T-helper 22 cell (primary cell): ENCODE data around the gene FBXL15.
A peak's percentile ranks its signal among the peaks of the same experiment; 100 is the strongest.

Experiments used
- DNase-seq: peaks from one replicate; pipeline ENCODE4 v3.0.0-alpha.2; 2020; ENCODE audit warnings: low read depth

Gene FBXL15

GRCh38 chr10:102398172-102399020, 22.2 kb upstream of the FBXL15 start:
- DNase-seq: no peak

GRCh38 chr10:102399217-102400021, 21.2 kb upstream of the FBXL15 start:
- peak; percentile 71 for DNase-seq

DNA sequence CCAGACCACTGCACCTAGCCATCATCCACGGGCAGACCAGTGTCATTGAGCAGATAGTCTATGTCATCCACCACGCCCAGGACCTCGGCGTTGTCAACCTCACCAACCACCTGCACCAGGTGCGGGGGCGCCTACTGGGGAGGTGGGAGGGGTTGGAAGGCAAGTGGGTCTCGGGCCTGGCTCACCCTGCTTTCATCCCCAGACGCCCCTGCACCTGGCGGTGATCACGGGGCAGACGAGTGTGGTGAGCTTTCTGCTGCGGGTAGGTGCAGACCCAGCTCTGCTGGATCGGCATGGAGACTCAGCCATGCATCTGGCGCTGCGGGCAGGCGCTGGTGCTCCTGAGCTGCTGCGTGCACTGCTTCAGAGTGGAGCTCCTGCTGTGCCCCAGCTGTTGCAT, 20.6 kb upstream of the FBXL15 start:
- DNase-seq: no peak

GRCh38 chr10:102400598-102401341, 19.9 kb upstream of the FBXL15 start:
- no peak for DNase-seq

GRCh38 chr10:102401342-102401654, 19.3 kb upstream of the FBXL15 start:
- no peak for DNase-seq

DNA sequence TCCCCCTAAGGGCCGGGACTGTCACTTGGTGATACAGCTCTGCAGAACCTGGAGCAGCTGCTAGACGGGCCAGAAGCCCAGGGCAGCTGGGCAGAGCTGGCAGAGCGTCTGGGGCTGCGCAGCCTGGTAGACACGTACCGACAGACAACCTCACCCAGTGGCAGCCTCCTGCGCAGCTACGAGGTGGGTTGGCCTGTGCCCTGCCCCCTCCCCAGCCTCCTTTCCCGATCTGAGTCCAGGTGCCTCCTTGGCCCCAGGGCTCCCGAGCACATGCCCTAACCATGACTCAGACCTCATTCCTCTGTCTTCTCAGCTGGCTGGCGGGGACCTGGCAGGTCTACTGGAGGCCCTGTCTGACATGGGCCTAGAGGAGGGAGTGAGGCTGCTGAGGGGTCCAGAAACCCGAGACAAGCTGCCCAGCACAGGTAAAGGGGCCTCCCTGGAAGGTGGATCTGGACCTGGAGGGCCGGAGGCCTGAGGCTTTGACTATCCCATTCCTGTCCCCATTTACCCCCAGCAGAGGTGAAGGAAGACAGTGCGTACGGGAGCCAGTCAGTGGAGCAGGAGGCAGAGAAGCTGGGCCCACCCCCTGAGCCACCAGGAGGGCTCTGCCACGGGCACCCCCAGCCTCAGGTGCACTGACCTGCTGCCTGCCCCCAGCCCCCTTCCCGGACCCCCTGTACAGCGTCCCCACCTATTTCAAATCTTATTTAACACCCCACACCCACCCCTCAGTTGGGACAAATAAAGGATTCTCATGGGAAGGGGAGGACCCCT, 18.7 kb upstream of the FBXL15 start:
- no peak for DNase-seq

DNA sequence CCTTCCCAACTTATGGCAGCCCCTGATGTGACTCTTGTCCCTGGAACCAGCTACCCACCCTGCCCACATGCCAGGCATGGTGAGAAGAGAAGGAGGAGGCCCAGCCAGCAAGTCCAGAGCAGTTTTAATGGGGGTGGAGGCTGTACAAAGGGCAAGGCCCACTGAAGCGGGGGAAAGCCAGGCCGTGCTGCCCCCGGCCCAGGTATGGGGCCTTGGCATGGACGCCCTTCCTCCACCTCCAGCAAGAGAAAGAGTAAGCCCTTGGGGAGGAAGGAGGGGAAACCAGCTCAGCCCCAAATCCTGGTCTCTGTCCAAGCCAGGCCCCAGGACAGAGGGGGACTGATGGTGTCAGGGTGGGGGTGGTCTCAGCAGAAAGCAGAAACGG, 18.1 kb upstream of the FBXL15 start:
- DNase-seq: no peak

- no peak for DNase-seq
These were observed 17.5 kb upstream of the FBXL15 start for GRCh38 chr10:102403115-102403514.

GRCh38 chr10:102404361-102405107, 16.1 kb upstream of the FBXL15 start:
- no peak for DNase-seq

- DNase-seq: no peak
These were observed 15.5 kb upstream of the FBXL15 start for GRCh38 chr10:102405108-102405571.

DNA sequence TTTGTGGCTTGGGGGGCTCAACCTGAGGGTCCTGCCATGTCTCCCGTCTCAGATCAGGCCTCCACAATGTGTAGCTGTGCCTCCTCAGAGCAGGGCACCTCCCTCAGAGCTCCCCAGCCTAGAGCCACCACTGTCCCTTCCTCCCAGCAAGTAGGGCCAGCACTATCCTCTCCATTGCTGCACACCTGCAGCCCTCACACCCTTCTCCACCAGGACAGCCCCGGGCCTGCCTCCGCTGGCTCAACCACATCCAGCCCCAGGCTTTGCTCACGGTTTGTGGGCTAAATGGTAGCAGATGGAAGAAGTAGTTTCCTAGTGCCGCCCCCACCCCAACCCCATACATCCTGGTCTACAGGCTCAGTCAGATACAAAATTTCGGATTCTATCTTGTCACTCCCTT, 15.0 kb upstream of the FBXL15 start:
- DNase-seq: no peak

DNA sequence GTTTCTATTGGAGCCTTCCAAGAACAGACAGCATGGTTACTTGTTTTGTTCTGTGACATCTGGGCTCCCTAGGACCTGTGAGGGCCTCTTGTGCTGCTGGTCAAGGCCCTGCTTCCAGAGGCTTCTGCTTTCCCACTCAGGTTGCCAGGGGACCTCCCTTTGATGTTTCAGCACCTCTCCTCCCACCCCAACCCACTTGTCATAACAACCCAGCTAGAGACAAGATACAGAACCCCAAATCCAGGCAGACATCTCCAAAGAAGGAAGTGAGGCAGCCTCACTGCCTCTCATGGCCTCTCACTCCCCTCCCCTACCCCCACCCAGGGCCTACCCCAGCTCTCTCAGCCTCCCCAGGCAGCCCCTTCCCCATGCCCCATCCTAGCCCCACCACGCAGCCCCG, 13.8 kb upstream of the FBXL15 start:
- no peak for DNase-seq

DNA sequence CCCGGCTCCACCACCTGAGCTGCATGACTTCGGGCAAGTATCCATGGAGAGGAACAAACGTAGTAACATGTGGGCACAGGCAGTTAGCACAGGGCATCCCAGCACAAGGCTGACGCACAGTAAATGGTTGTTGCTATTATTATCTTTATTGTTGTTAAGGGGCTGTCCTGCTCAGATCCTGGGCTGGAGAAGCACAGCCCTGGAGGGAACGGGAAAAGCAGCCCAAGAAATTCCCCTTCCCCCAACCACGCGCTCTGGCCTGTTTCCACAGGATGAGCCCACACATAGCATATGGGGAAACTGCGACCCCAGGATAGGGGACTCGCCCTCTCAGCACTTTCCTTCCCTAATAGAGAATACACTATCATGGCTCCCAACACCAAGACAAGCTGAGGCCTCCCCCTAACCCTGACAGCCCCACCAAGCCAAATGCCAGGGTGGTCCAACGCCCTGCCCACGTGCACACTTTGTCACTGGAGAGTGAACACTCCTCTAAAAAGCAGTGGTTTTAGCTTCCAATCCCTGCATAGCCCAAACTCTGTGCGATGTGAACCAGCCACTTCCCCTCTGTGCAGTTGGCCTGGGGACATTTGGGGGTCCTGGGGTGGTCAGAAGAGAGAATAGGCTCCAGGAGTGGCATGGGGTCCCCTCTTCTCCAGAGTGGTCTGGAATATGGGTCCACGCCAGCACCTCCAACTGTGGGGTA, 13.1 kb upstream of the FBXL15 start:
- no peak for DNase-seq

DNA sequence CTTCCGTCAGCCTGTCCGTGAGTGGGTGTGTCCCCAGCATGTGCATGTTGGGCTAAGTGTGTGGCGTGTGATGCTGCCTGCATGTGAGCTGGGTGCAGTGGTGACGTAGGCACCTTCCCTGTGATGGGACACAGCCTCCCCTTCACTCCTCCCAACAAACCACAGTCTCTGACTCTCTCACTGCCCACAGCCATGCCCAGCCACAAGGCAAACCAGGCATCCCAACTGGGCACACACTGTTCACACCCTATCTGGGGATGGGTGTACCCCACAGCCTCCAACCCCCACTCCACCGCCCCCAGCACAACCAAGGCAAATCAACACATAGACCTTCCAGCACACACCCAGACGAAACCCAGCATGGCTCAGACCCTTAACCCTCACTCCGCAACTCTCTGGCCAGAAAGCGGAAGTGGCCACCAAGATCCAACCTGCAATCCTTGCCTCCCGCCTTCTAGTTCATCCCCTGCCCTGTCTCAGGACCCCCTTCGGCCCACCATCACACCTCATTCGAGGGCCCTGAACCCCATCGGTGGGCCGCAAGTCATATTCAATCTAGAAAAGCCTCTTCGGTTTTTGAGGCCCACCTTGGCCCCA, 12.4 kb upstream of the FBXL15 start:
- no peak for DNase-seq

DNA sequence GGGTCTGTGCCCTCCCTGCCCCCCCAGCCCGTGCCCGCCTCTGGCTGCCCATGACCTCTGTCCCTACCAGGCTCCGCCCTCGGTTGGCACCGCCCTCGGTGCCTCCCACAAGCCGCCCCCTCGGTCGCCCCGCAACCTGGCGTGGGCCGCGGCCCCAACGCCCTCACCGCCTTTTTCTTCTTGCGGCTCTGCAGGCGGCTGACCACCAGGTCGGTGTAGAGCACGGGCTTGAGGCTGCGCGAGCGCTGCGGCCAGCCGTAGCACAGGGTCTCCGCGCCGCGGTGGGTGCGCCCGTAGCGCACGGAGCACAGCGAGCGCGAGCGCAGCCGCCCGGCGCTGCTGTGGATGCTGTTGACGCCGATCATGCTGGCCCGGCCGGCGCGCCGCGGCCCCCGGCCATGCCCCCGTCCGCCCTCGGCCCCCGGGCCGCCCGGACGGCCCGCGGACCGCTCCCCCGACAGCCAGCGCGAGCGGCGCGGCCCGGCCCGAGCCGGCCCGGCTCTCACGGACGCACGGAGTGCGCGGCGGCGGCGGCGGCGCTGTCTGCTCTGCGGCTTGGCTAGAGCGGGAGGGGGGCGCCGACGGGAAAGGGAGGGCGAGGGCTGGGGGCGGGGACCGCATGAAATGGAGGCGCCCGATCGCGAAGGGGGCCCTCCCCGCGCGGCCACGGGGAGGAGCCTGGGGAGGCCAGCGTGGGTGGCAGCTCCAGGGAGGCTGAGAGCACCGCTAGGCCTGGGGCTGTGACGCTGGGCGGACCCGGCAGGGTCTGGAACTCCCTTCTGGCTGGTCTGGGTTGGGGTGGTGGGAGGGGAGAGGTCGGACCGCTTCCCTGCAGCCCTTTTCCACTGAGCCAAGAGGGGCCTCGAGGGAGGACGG, 11.7 kb upstream of the FBXL15 start:
- peak; percentile 56 for DNase-seq

DNA sequence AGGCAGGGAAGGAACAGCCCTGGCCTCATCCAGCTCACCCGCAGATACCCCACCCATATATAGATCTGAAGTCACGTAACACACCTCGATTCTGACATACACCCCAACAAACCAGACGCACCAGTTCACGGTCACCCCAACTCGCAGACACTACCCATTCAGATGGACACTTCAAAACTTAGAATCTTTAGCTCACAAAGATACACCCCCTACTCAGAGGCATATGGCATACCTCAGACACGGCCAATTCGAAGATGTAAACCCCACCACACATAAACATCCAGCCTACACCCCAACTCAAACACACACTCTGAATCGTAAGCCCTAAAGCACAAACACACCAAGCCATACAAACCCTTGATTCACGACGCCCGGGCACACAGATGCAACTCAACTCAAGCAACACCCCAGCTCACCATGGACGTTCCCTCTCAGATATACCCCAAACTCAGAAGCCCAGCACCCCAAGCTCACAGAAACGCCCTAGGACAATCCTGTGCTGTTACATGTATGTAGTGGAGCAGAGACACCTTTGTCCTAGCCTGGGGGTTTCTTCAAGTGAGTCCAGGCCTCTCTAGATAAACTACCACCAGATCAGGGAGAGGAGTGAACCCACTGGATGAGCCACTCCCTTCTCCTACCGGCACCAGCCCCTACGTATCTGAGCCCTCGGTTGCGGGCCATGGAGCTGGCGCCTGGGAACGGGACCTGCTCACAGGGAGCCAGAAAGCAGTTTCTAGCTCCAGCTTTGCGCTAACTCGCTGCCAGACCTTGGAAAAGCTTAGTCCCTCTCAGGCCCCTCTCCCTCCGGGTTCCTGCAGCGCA, 10.8 kb upstream of the FBXL15 start:
- no peak for DNase-seq

- no peak for DNase-seq
These were observed 10.1 kb upstream of the FBXL15 start for GRCh38 chr10:102410429-102411073.
